Kidney (tissue), 14 donors: ENCODE data around the gene RAMACL. TPM values are rescaled to one million over a fixed set of nuclear protein-coding genes. Genes with fewer than 3 reads are reported as not detected.

Source experiments
- DNase-seq, 5 donors: peaks; one replicate each; pipeline ENCODE4 v3.0.0-alpha.2; 2013 to 2020
- FAIRE-seq: peaks from 2 replicates; lab custom pipeline; 2012; peaks lifted over from hg19 to GRCh38; lab: Jason Lieb, UNC
- H3K27ac ChIP-seq, 2 donors: one replicate each; pipeline ENCODE4 v1.7.0; 2013; ENCODE audit warnings: low read depth in 2 of 2, low read length in 2 of 2, inconsistent platforms in 1 of 2
- H3K27me3 ChIP-seq: one replicate; pipeline ENCODE4 v1.7.1; 2013; ENCODE audit warnings: low read length, inconsistent platforms; ENCODE audit not compliant: control insufficient read depth, insufficient read depth
- H3K36me3 ChIP-seq, 3 donors: one replicate each; pipeline versions ENCODE4 v1.7.0 to v1.7.1; 2013; ENCODE audit warnings: low read length in 3 of 3, control low read depth in 1 of 3, inconsistent platforms in 1 of 3; ENCODE audit not compliant: insufficient read depth in 3 of 3, control insufficient read depth in 2 of 3
- H3K4me1 ChIP-seq, 3 donors: one replicate each; pipeline versions ENCODE4 v1.7.0 to v1.7.1; 2013; ENCODE audit warnings: low read length in 3 of 3, inconsistent platforms in 1 of 3, low read depth in 1 of 3; ENCODE audit not compliant: control insufficient read depth in 2 of 3, insufficient read depth in 2 of 3
- H3K4me3 ChIP-seq, 3 donors: one replicate each; pipeline versions ENCODE4 v1.7.0 to v1.8.1; 2013; ENCODE audit warnings: low read length in 3 of 3, control low read depth in 1 of 3, inconsistent platforms in 1 of 3
- H3K9ac ChIP-seq, 3 donors: one replicate each; pipeline versions ENCODE4 v1.7.0 to v1.7.1; 2013; ENCODE audit warnings: low read length in 3 of 3, control low read depth in 1 of 3, inconsistent platforms in 1 of 3
- H3K9me3 ChIP-seq, 3 donors: one replicate each; pipeline versions ENCODE4 v1.7.0 to v1.7.1; 2013; ENCODE audit warnings: low read length in 3 of 3, control low read depth in 1 of 3, inconsistent platforms in 1 of 3; ENCODE audit not compliant: control insufficient read depth in 2 of 3, insufficient read depth in 1 of 3
- CTCF ChIP-seq: IDR thresholded peaks from 3 replicates; pipeline ENCODE4 v1.5.1; 2012; ENCODE audit warnings: mild to moderate bottlenecking, moderate library complexity, borderline replicate concordance; ENCODE audit not compliant: insufficient read depth; ENCODE audit errors: extremely low read depth
- intact Hi-C: fragments of 100-400 bp; cut with DNase I; formaldehyde crosslinking; loops from one replicate; pipeline ENCODE4 v1.11.1; 2022
- polyA plus RNA-seq: library from polyadenylated mRNA; stranded (reverse); fragments of 350-450 nt; fragmentation: Illumina TruSeq; extraction: RNeasy Lipid Tissue Mini Kit (QIAGEN cat#74804); gene quantifications from one replicate; pipeline ENCODE4 v1.2.3, GENCODE V29; 2014; ENCODE audit warnings: low read depth, low replicate concordance; ENCODE audit not compliant: insufficient read depth
- total RNA-seq: library from RNA; stranded (reverse); fragmentation: NEBNext Ultra II Directional; extraction: Animal tissue kit (Norgen Biotek cat#: 25700); gene quantifications from one replicate; pipeline ENCODE4 v1.2.1, GENCODE V29; 2021
- donor health status: control.
- donor health status: control.
- donor health status: control.
- donor health status: control.
- donor health status: control.
- donor health status: DM: yes; HTN: yes; CAD: no.
- donor health status: Normal renal cell carcinoma (clear cell type).

Gene RAMACL
- total and polyA plus RNA-seq, 2 donors from 2014 or later, result 1.9 TPM; not detected in 1

- Histone ChIP-seq H3K27me3 (no peaks in the 10 kb centered on the region), H3K36me3 (no peaks in the 10 kb centered on the region), H3K27ac (no peak overlapping the region), H3K9ac (no peak overlapping the region), H3K9me3 (no peaks in the 10 kb centered on the region), H3K4me3 (no peak overlapping the region), H3K4me1 (peaks cover 0 to 2% (median 0%) of the 10 kb centered on the region in 3 donors)
- FAIRE-seq (no peak), DNase-seq (no peak)
- no peak for TF ChIP-seq CTCF
- intact Hi-C loops, result no loop called here
These were observed 18.4 kb upstream of the RAMACL start for GRCh38 chr6:166604911-166605310.

- no peaks in the 10 kb centered on the region for H3K27me3 ChIP-seq
- FAIRE-seq, result no peak
- no peak for TF ChIP-seq CTCF
- H3K4me1 ChIP-seq, result peaks cover 0 to 2% (median 0%) of the 10 kb centered on the region in 3 donors
- intact Hi-C loops, result no loop called here
- H3K4me3 ChIP-seq, result no peak overlapping the region
- no peak for DNase-seq
- H3K9ac ChIP-seq, result no peak overlapping the region
- no peak overlapping the region for H3K27ac ChIP-seq
- no peaks in the 10 kb centered on the region for H3K9me3 ChIP-seq
- H3K36me3 ChIP-seq, result no peaks in the 10 kb centered on the region
These were observed 17.9 kb upstream of the RAMACL start for GRCh38 chr6:166604328-166604727.

- H3K36me3 ChIP-seq, result no peaks in the 10 kb centered on the region
- intact Hi-C loops, result no loop called here
- no peak overlapping the region for H3K4me3 ChIP-seq
- H3K9me3 ChIP-seq, result no peaks in the 10 kb centered on the region
- peaks cover 0 to 2% (median 0%) of the 10 kb centered on the region in 3 donors for H3K4me1 ChIP-seq
- no peak overlapping the region for H3K9ac ChIP-seq
- no peak for TF ChIP-seq CTCF
- H3K27ac ChIP-seq, result no peak overlapping the region
- no peaks in the 10 kb centered on the region for H3K27me3 ChIP-seq
- DNase-seq (no peak), FAIRE-seq (no peak)
These were observed 16.7 kb upstream of the RAMACL start for GRCh38 chr6:166603043-166603690.

GRCh38 chr6:166601956-166602355 lies 15.5 kb upstream of the RAMACL start:
- FAIRE-seq, result no peak
- intact Hi-C loops, result no loop called here
- Histone ChIP-seq H3K4me3 (no peak overlapping the region), H3K36me3 (no peaks in the 10 kb centered on the region), H3K27me3 (no peaks in the 10 kb centered on the region), H3K9ac (no peak overlapping the region), H3K4me1 (peaks cover 0 to 2% (median 0%) of the 10 kb centered on the region in 3 donors), H3K9me3 (no peaks in the 10 kb centered on the region), H3K27ac (no peak overlapping the region)
- TF ChIP-seq CTCF, result no peak
- no peak for DNase-seq
